Muscle of leg (tissue), 11 donors: ENCODE data around the gene CAPSL. TPM values are rescaled to one million over a fixed set of nuclear protein-coding genes. Genes with fewer than 3 reads are reported as not detected.

ENCODE experiments used
- DNase-seq: peaks from one replicate; pipeline ENCODE4 v3.0.0; 2013
- H3K27ac ChIP-seq: one replicate; pipeline ENCODE4 v1.5.1; 2013; ENCODE audit warnings: mild to moderate bottlenecking, low read length, control low read depth
- H3K27me3 ChIP-seq: one replicate; pipeline ENCODE4 v1.6.1; 2013; ENCODE audit warnings: low read length; ENCODE audit not compliant: control insufficient read depth, insufficient read depth
- H3K36me3 ChIP-seq: one replicate; pipeline ENCODE4 v1.6.1; 2013; ENCODE audit warnings: low read length; ENCODE audit not compliant: control insufficient read depth, insufficient read depth
- H3K4me1 ChIP-seq: one replicate; pipeline ENCODE4 v1.6.1; 2013; ENCODE audit warnings: low read length; ENCODE audit not compliant: control insufficient read depth, insufficient read depth
- H3K4me3 ChIP-seq: one replicate; pipeline ENCODE4 v1.5.1; 2013; ENCODE audit warnings: low read length, control low read depth
- H3K9me3 ChIP-seq: replicated peaks from 2 replicates; pipeline ENCODE4 v1.6.1; 2013; ENCODE audit warnings: low read depth, low read length; ENCODE audit not compliant: control insufficient read depth
- WGBS: methylation state at CpG from one replicate; pipeline ENCODE4 v1.1.5; 2013; ENCODE audit warnings: missing lambda C conversion rate; ENCODE audit not compliant: insufficient coverage; 5-methylcytosine and 5-hydroxymethylcytosine counted together
- polyA plus RNA-seq, 8 donors: library from polyadenylated mRNA; unstranded; fragments of 120-200 nt; gene quantifications; one replicate each; pipeline versions ENCODE4 v1.2.1 to v1.2.3, GENCODE V29; 2013; ENCODE audit warnings: inconsistent platforms in 1 of 8, low replicate concordance in 1 of 8; ENCODE audit not compliant: insufficient read length in 8 of 8, insufficient read depth in 1 of 8
- total RNA-seq: library from RNA; stranded (reverse); fragments of 120-200 nt; gene quantifications from one replicate; pipeline ENCODE4 v1.2.4, GENCODE V29; 2013

Gene CAPSL
- total and polyA plus RNA-seq, 9 donors = 0.32 TPM; not detected in 8

- Histone ChIP-seq H3K27ac (no peak overlapping the region), H3K4me3 (no peak overlapping the region), H3K9me3 (no peaks in the 10 kb centered on the region), H3K27me3 (no peaks in the 10 kb centered on the region), H3K36me3 (no peaks in the 10 kb centered on the region), H3K4me1 (no peaks in the 10 kb centered on the region)
- WGBS = 67% methylated on average over 3 of the region's 5 CpGs
- DNase-seq = no peak
These were observed 48.1 kb downstream of the CAPSL start for GRCh38 chr5:35890021-35891020.

DNA sequence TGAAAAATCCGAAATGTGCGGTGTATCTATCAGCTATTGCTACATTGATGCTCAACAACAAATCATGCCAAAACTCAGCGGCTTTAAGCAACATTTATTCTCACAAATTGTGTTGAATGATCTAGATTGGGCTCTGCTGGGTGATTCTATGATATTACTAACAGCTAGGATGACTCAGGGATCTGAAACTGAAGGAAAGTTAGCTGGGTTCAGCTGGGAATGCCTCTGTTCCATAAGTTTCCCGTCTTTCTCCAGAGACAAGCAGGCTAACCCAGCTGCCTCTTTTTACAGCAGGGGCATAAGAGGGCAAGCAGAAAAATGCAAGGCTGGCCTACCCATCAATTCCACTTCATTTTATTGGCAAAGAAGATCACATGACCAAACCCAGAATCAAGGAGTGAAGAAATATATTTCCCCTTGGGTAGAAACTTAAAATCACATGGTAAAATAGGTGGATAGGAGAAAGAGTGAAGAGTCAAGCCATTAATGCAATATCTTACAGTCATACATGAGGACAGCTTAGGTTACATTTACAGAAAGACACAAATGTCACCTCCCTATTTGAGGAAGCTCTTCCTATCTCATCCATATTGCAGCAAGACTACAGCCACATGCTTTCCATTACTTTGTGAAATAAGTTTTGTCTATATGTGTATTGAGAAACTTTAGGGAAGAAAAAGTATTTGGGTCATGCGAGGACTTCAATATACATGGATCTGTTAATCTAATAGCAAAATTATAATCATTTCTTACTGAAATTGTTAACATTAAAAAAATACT is 50.9 kb downstream of the CAPSL start:
- H3K27ac ChIP-seq = no peak overlapping the region
- DNase-seq = no peak
- no CpG with 5 or more reads among the region's 5 CpGs for WGBS
- H3K9me3 ChIP-seq = no peaks in the 10 kb centered on the region
- no peak overlapping the region for H3K4me3 ChIP-seq
- H3K4me1 ChIP-seq = no peaks in the 10 kb centered on the region
- no peaks in the 10 kb centered on the region for H3K27me3 ChIP-seq
- no peaks in the 10 kb centered on the region for H3K36me3 ChIP-seq

DNA sequence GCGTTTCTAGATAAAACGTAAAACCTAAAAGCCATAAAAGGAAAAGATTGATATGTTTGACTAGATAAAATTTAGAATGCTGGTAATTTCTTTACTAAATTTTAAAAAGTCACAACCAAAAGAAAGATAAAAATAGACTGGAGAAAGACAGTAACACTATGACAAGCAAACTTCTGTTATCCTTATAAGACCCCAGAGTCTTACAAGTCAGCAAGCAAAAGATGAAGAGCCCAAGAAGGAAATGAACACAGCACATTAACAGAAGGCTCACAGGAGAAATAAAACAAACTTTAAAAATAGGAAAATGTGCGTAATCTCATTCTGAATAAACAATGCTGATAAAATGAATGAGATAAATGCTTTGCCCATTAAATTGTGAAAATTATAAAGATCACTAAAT is 52.0 kb downstream of the CAPSL start:
- Histone ChIP-seq H3K9me3 (no peaks in the 10 kb centered on the region), H3K4me3 (no peak overlapping the region), H3K27me3 (no peaks in the 10 kb centered on the region), H3K4me1 (no peaks in the 10 kb centered on the region), H3K36me3 (no peaks in the 10 kb centered on the region), H3K27ac (no peak overlapping the region)
- no CpG with 5 or more reads among the region's 3 CpGs for WGBS
- DNase-seq = no peak

GRCh38 chr5:35884773-35885172 is 53.6 kb downstream of the CAPSL start:
- no peak for DNase-seq
- Histone ChIP-seq H3K36me3 (no peaks in the 10 kb centered on the region), H3K9me3 (no peaks in the 10 kb centered on the region), H3K4me1 (no peaks in the 10 kb centered on the region), H3K4me3 (no peak overlapping the region), H3K27ac (no peak overlapping the region), H3K27me3 (no peaks in the 10 kb centered on the region)

GRCh38 chr5:35884191-35884769 is 54.1 kb downstream of the CAPSL start:
- no peak overlapping the region for H3K27ac ChIP-seq
- no peaks in the 10 kb centered on the region for H3K36me3 ChIP-seq
- DNase-seq = no peak

DNA sequence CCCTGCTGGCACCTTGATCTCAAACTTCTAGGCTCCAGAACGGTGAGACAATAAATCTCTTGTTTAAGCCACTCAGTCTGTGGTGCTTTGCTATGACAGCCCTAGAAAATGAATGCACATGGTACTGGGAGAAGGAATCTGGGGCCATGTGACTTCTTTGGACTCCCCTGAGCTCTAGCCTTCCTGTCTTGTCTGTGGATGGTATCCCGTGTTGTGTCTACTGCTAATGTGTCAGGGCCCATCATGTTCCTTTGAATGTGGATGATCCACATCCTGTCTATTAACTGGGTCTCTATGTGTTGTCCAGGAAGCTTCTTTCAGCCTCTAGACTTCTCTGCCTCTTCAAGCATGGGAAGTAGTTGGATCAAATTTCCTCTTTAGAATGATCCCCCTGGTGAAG is 56.7 kb downstream of the CAPSL start:
- H3K36me3 ChIP-seq = no peaks in the 10 kb centered on the region
- no peaks in the 10 kb centered on the region for H3K27me3 ChIP-seq
- no peaks in the 10 kb centered on the region for H3K9me3 ChIP-seq
- no peak overlapping the region for H3K4me3 ChIP-seq
- WGBS = no CpG with 5 or more reads among the region's 2 CpGs
- DNase-seq = no peak
- no peak overlapping the region for H3K27ac ChIP-seq
- H3K4me1 ChIP-seq = no peaks in the 10 kb centered on the region

More at GRCh38 chr5:35884191-35884769, 54.1 kb downstream of the CAPSL start:
- H3K4me3 ChIP-seq = no peak overlapping the region
- no peaks in the 10 kb centered on the region for H3K4me1 ChIP-seq
- H3K27me3 ChIP-seq = no peaks in the 10 kb centered on the region
- no peaks in the 10 kb centered on the region for H3K9me3 ChIP-seq
- WGBS = no CpG with 5 or more reads among the region's 1 CpG

DNA sequence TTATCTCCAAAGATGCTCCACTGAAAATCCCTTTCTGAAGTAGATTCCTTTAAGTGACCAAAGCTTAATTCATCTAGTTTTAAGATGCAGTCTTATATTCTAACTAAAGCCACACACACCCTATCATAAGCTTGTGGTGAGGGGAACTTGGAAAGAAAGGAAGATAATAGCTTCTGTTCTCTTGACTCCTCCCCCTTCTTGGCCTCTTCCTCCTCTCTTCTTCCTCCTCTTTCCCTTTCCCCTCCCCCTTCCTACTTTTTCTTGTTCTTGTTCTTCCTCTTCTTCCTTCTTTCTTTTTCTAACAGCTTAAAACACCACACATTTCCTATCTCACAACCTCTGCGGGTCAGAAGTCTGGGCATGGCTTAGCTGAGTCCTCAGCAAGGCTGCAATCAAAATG is 58.3 kb downstream of the CAPSL start:
- Histone ChIP-seq H3K27ac (no peak overlapping the region), H3K27me3 (no peaks in the 10 kb centered on the region), H3K36me3 (no peaks in the 10 kb centered on the region), H3K4me1 (no peaks in the 10 kb centered on the region), H3K9me3 (no peaks in the 10 kb centered on the region), H3K4me3 (no peak overlapping the region)
- no CpG with 5 or more reads among the region's 1 CpG for WGBS
- DNase-seq = no peak

DNA sequence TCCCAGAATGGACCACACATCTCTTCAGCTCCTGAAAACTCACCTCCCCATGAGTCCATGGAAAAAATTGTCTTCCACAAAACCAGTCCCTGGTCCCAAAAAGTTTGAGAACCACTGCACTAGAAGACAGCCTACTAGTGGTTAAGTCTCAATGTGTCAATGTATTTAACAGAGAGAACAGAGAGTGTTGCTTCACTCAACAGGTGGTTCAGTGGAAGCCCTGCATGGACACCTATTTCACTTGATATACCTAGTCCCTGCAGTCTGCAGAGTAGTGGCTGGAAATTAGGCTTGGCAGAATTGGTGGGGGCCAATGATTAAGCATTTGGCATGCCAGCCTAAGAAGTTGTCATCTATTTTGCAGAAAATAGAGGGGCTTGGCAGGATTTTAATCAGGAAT is 58.8 kb downstream of the CAPSL start:
- no peak overlapping the region for H3K4me3 ChIP-seq
- no peaks in the 10 kb centered on the region for H3K36me3 ChIP-seq
- H3K27ac ChIP-seq = no peak overlapping the region
- H3K4me1 ChIP-seq = no peaks in the 10 kb centered on the region
- DNase-seq = no peak
- no peaks in the 10 kb centered on the region for H3K9me3 ChIP-seq
- H3K27me3 ChIP-seq = no peaks in the 10 kb centered on the region

GRCh38 chr5:35879096-35879495 is 59.3 kb downstream of the CAPSL start:
- WGBS = 50% methylated on average over 1 of the region's 2 CpGs
- no peaks in the 10 kb centered on the region for H3K27me3 ChIP-seq
- H3K4me3 ChIP-seq = no peak overlapping the region
- DNase-seq = no peak
- H3K9me3 ChIP-seq = no peaks in the 10 kb centered on the region
- no peaks in the 10 kb centered on the region for H3K4me1 ChIP-seq
- no peak overlapping the region for H3K27ac ChIP-seq
- H3K36me3 ChIP-seq = no peaks in the 10 kb centered on the region

DNA sequence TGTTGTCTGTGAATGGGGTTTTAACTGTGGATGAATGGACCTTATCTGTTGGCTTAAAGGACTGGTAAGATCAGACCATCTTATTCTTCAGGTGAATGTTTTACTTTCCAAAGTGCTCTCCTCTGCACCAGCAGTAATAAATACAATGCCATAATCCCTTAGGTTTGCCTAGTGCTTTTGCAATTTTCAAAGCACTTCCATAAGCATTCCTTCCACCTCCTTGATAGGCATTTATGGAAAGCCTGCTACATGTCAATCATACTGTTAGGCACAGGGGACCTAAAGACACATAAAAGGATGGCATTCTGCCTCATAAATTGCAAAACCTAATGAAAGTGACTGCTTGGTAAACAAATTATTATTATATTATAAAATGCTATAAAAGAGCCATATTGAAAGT is 60.3 kb downstream of the CAPSL start:
- Histone ChIP-seq H3K4me1 (no peaks in the 10 kb centered on the region), H3K27me3 (no peaks in the 10 kb centered on the region), H3K36me3 (no peaks in the 10 kb centered on the region), H3K27ac (no peak overlapping the region), H3K4me3 (no peak overlapping the region), H3K9me3 (no peaks in the 10 kb centered on the region)
- no peak for DNase-seq
